ENCODE results near the gene SUCLG1.

- no peak for TF ChIP-seq CTCF (IDR thresholded peaks at IDR 0.05)
- no peak for TF ChIP-seq ZFX (IDR thresholded peaks at IDR 0.05; ENCODE audit: borderline replicate concordance)
Observed at GRCh38 chr2:84456156-84456555, 2.9 kb downstream of the SUCLG1 start.
